GM23338 (cell line): ENCODE measurements around the gene TP53BP1. TPM values are rescaled to one million over a fixed set of nuclear protein-coding genes. Genes with fewer than 3 reads are reported as not detected.

Experiments used
- ATAC-seq: fragments of 200-7000 bp; cut with Tn5 transposase; 3 replicates; pipeline ENCODE4 v1.9.1; 2020
- DNase-seq: peaks from one replicate; pipeline ENCODE4 v3.0.0-alpha.2; 2015; ENCODE audit warnings: low spot score
- H2AFZ ChIP-seq: fragments of 200-600 bp; sonication (generic); 2 replicates; pipeline ENCODE4 v1.8.0; 2016; ENCODE audit warnings: antibody characterized with exemption, mild to moderate bottlenecking, moderate library complexity
- H3F3A ChIP-seq: fragments of 200-600 bp; sonication (generic); replicated peaks from 2 replicates; pipeline ENCODE4 v1.8.0; 2017; ENCODE audit warnings: antibody characterized with exemption, mixed run types, low read depth
- H3K27ac ChIP-seq: fragments of 200-600 bp; sonication (generic); 2 replicates; pipeline ENCODE4 v1.6.1; 2016; ENCODE audit warnings: low read depth
- H3K27me3 ChIP-seq: fragments of 200-600 bp; sonication (generic); 2 replicates; pipeline ENCODE4 v1.8.0; 2016; ENCODE audit warnings: mild to moderate bottlenecking, mixed run types, moderate library complexity; ENCODE audit not compliant: insufficient read depth
- H3K36me3 ChIP-seq: fragments of 200-600 bp; sonication (generic); 2 replicates; pipeline ENCODE4 v1.8.0; 2016; ENCODE audit warnings: mild to moderate bottlenecking; ENCODE audit not compliant: insufficient read depth
- H3K4me1 ChIP-seq: fragments of 200-600 bp; sonication (generic); 2 replicates; pipeline ENCODE4 v1.8.0; 2016; ENCODE audit warnings: mild to moderate bottlenecking, moderate library complexity; ENCODE audit not compliant: insufficient read depth
- H3K4me2 ChIP-seq: fragments of 200-600 bp; sonication (generic); 2 replicates; pipeline ENCODE4 v1.7.1; 2017; ENCODE audit warnings: mixed run types
- H3K4me3 ChIP-seq: fragments of 200-600 bp; sonication (generic); 2 replicates; pipeline ENCODE4 v1.6.1; 2016; ENCODE audit warnings: mixed run types
- H3K79me2 ChIP-seq: fragments of 200-600 bp; sonication (generic); replicated peaks from 2 replicates; pipeline ENCODE4 v1.8.0; 2017; ENCODE audit warnings: mild to moderate bottlenecking; ENCODE audit not compliant: insufficient read depth
- H3K9me2 ChIP-seq: fragments of 200-600 bp; sonication (generic); 2 replicates; pipeline ENCODE4 v1.8.0; 2017; ENCODE audit not compliant: insufficient read depth
- H4K20me1 ChIP-seq: fragments of 200-600 bp; sonication (generic); replicated peaks from 2 replicates; pipeline ENCODE4 v1.8.0; 2017; ENCODE audit warnings: mild to moderate bottlenecking; ENCODE audit not compliant: insufficient read depth
- H3K27ac Mint-ChIP-seq: 2 replicates; pipeline ENCODE4 v1.8.0; 2020; ENCODE audit warnings: inconsistent platforms, mild to moderate bottlenecking, moderate library complexity, mixed read lengths
- H3K27me3 Mint-ChIP-seq: 3 replicates; pipeline ENCODE4 v1.8.0; 2022; ENCODE audit warnings: low read depth, mild to moderate bottlenecking, moderate library complexity, mixed read lengths, inconsistent platforms; ENCODE audit not compliant: insufficient read depth, poor library complexity
- H3K36me3 Mint-ChIP-seq: 3 replicates; pipeline ENCODE4 v1.8.0; 2021; ENCODE audit warnings: low read depth, mild to moderate bottlenecking, inconsistent platforms, moderate library complexity, mixed read lengths
- H3K4me1 Mint-ChIP-seq: 3 replicates; pipeline ENCODE4 v1.8.0; 2020; ENCODE audit warnings: mild to moderate bottlenecking, inconsistent platforms, mixed read lengths
- H3K4me3 Mint-ChIP-seq: 3 replicates; pipeline ENCODE4 v1.8.0; 2021; ENCODE audit warnings: moderate library complexity, mild to moderate bottlenecking, inconsistent platforms, mixed read lengths
- H3K9me3 Mint-ChIP-seq: 3 replicates; pipeline ENCODE4 v1.8.0; 2020; ENCODE audit warnings: moderate library complexity, mild to moderate bottlenecking, inconsistent platforms, mixed read lengths
- CREB1 ChIP-seq: fragments of 250-450 bp; sonication (Bioruptor Pico); IDR thresholded peaks from 2 replicates; pipeline ENCODE4 v1.5.0; 2020; ENCODE audit warnings: low read depth, mild to moderate bottlenecking, moderate library complexity
- EZH2phosphoT487 ChIP-seq: fragments of 200-600 bp; sonication (generic); IDR thresholded peaks from one replicate; pipeline ENCODE4 v1.8.1; 2018; ENCODE audit warnings: antibody characterized with exemption; ENCODE audit not compliant: unreplicated experiment
- JUNB ChIP-seq: IDR thresholded peaks from one replicate; pipeline ENCODE4 v1.6.1; 2016; ENCODE audit warnings: antibody characterized with exemption; ENCODE audit not compliant: unreplicated experiment
- NANOG ChIP-seq: IDR thresholded peaks from 2 replicates; pipeline ENCODE4 v1.6.1; 2016; ENCODE audit warnings: antibody characterized with exemption, borderline replicate concordance
- STAT1 ChIP-seq: IDR thresholded peaks from one replicate; pipeline ENCODE4 v1.6.1; 2016; ENCODE audit warnings: antibody characterized with exemption; ENCODE audit not compliant: unreplicated experiment
- ZNF114 ChIP-seq: fragments of 250-450 bp; sonication (Bioruptor Pico); IDR thresholded peaks from 2 replicates; pipeline ENCODE4 v1.5.0; 2020; ENCODE audit warnings: mild to moderate bottlenecking, moderate library complexity
- polyA plus RNA-seq: library from polyadenylated mRNA; unstranded; fragments of >200 nt; fragmentation: Nextera tagmentation; extraction: Ambion mirVana; gene quantifications from 2 replicates; pipeline ENCODE4 v1.2.1, GENCODE V29; 2016
- total RNA-seq: library from RNA; depleted of rRNA; stranded (reverse); fragments of >200 nt; shearing (Covaris generic); gene quantifications from 2 replicates; pipeline ENCODE4 v1.2.3, GENCODE V29; 2014
- TF ChIP-seq, protein P1 (sequence below): fragments of 250-450 bp; sonication (Bioruptor Pico); IDR thresholded peaks from 2 replicates; pipeline ENCODE4 v1.5.0; 2020; ENCODE audit warnings: mild to moderate bottlenecking, moderate library complexity
- TF ChIP-seq, protein P2 (sequence below): IDR thresholded peaks from one replicate; pipeline ENCODE4 v1.6.1; 2018; ENCODE audit warnings: antibody characterized with exemption; ENCODE audit not compliant: unreplicated experiment

Gene TP53BP1
- total and polyA plus RNA-seq, 2 experiments from 2014 or later: 17.7 to 81.3 TPM

DNA sequence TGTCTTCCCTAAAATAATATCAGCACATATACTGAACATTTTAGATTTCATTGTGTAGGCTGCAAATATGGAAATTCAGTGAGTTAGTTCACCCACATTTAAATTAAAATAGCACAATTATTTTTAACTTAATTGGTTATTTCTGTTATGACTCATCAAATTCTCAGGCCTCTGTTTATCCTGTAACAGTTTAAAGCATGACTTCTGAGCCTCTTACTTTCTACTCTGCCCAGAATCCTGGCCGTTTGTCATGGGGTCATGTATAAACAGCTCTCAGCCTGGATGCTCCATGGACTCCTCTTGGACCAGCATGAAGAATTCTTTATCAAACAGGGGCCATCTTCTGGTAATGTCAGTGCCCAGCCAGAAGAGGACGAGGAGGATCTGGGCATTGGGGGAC, 109.9 kb downstream of the TP53BP1 start:
- no peak for ATAC-seq
- no peak overlapping the region for H3K4me3 ChIP-seq
- H3K36me3 Mint-ChIP-seq: peaks cover 59% of the 10 kb centered on the region
- no peak for TF ChIP-seq JUNB
- TF ChIP-seq NANOG: no peak
- TF ChIP-seq STAT1: no peak
- no peak for TF ChIP-seq EZH2phosphoT487
- TF ChIP-seq, protein P1, sequence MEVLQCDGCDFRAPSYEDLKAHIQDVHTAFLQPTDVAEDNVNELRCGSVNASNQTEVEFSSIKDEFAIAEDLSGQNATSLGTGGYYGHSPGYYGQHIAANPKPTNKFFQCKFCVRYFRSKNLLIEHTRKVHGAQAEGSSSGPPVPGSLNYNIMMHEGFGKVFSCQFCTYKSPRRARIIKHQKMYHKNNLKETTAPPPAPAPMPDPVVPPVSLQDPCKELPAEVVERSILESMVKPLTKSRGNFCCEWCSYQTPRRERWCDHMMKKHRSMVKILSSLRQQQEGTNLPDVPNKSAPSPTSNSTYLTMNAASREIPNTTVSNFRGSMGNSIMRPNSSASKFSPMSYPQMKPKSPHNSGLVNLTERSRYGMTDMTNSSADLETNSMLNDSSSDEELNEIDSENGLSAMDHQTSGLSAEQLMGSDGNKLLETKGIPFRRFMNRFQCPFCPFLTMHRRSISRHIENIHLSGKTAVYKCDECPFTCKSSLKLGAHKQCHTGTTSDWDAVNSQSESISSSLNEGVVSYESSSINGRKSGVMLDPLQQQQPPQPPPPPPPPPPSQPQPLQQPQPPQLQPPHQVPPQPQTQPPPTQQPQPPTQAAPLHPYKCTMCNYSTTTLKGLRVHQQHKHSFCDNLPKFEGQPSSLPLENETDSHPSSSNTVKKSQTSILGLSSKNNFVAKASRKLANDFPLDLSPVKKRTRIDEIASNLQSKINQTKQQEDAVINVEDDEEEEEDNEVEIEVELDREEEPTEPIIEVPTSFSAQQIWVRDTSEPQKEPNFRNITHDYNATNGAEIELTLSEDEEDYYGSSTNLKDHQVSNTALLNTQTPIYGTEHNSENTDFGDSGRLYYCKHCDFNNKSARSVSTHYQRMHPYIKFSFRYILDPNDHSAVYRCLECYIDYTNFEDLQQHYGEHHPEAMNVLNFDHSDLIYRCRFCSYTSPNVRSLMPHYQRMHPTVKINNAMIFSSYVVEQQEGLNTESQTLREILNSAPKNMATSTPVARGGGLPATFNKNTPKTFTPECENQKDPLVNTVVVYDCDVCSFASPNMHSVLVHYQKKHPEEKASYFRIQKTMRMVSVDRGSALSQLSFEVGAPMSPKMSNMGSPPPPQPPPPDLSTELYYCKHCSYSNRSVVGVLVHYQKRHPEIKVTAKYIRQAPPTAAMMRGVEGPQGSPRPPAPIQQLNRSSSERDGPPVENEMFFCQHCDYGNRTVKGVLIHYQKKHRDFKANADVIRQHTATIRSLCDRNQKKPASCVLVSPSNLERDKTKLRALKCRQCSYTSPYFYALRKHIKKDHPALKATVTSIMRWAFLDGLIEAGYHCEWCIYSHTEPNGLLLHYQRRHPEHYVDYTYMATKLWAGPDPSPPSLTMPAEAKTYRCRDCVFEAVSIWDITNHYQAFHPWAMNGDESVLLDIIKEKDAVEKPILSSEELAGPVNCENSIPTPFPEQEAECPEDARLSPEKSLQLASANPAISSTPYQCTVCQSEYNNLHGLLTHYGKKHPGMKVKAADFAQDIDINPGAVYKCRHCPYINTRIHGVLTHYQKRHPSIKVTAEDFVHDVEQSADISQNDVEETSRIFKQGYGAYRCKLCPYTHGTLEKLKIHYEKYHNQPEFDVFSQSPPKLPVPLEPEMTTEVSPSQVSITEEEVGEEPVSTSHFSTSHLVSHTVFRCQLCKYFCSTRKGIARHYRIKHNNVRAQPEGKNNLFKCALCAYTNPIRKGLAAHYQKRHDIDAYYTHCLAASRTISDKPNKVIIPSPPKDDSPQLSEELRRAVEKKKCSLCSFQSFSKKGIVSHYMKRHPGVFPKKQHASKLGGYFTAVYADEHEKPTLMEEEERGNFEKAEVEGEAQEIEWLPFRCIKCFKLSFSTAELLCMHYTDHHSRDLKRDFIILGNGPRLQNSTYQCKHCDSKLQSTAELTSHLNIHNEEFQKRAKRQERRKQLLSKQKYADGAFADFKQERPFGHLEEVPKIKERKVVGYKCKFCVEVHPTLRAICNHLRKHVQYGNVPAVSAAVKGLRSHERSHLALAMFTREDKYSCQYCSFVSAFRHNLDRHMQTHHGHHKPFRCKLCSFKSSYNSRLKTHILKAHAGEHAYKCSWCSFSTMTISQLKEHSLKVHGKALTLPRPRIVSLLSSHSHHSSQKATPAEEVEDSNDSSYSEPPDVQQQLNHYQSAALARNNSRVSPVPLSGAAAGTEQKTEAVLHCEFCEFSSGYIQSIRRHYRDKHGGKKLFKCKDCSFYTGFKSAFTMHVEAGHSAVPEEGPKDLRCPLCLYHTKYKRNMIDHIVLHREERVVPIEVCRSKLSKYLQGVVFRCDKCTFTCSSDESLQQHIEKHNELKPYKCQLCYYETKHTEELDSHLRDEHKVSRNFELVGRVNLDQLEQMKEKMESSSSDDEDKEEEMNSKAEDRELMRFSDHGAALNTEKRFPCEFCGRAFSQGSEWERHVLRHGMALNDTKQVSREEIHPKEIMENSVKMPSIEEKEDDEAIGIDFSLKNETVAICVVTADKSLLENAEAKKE: no peak
- H4K20me1 ChIP-seq: 0 out of 2 replicates have a peak, but pooled peaks cover 6% of the 10 kb centered on the region
- no peak for DNase-seq
- H3K4me1 ChIP-seq: no peaks in the 10 kb centered on the region
- no peaks in the 10 kb centered on the region for H3K27me3 ChIP-seq
- no peaks in the 10 kb centered on the region for H3K9me3 Mint-ChIP-seq
- no peaks in the 10 kb centered on the region for H3K27me3 Mint-ChIP-seq
- peaks cover 28% of the 10 kb centered on the region for H3K36me3 ChIP-seq
- no peak overlapping the region for H3K4me2 ChIP-seq
- H3K4me1 Mint-ChIP-seq: no peaks in the 10 kb centered on the region
- H3K9me2 ChIP-seq: no peaks in the 10 kb centered on the region
- no peak overlapping the region for H3K4me3 Mint-ChIP-seq
- no peak overlapping the region for H2AFZ ChIP-seq
- H3K27ac Mint-ChIP-seq: peak overlapping the region; percentile 32; the same call in 1 of the 2 replicates
- H3F3A ChIP-seq: no peaks in the 10 kb centered on the region
- H3K79me2 ChIP-seq: no peaks in the 10 kb centered on the region
- H3K27ac ChIP-seq: no peak overlapping the region

DNA sequence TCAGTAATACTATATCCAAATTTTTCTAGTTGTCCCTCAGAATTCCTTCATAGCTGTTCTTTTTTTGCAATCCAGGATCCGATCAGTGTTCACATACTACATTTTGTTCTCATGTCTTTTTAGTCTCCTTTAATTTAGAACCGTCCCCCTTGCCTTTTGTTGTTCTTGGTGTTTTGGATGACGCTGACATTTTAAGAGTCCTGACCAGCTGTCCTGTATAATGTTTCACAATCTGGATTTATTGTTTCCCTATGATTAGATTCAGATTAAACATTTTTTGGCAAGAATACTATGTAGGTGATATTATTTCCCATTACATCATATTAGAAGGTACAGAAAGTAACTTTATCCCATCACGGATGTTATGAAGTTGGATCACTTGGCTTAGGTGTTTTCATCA, 110.6 kb downstream of the TP53BP1 start:
- H3K27me3 Mint-ChIP-seq: no peaks in the 10 kb centered on the region
- 0 out of 2 replicates have a peak, but pooled peaks cover 6% of the 10 kb centered on the region for H4K20me1 ChIP-seq
- no peaks in the 10 kb centered on the region for H3K4me1 Mint-ChIP-seq
- DNase-seq: no peak
- no peaks in the 10 kb centered on the region for H3K9me3 Mint-ChIP-seq
- peaks cover 30% of the 10 kb centered on the region for H3K36me3 ChIP-seq
- ATAC-seq: no peak
- no peaks in the 10 kb centered on the region for H3F3A ChIP-seq
- H3K36me3 Mint-ChIP-seq: peaks cover 66% of the 10 kb centered on the region
- no peak overlapping the region for H3K4me3 ChIP-seq
- H3K79me2 ChIP-seq: no peaks in the 10 kb centered on the region
- no peak overlapping the region for H2AFZ ChIP-seq
- TF ChIP-seq STAT1 (no peak), ZNF114 (CRISPR knock-in tag) (no peak), CREB1 (CRISPR knock-in tag) (no peak), EZH2phosphoT487 (no peak)
- TF ChIP-seq, protein P2, sequence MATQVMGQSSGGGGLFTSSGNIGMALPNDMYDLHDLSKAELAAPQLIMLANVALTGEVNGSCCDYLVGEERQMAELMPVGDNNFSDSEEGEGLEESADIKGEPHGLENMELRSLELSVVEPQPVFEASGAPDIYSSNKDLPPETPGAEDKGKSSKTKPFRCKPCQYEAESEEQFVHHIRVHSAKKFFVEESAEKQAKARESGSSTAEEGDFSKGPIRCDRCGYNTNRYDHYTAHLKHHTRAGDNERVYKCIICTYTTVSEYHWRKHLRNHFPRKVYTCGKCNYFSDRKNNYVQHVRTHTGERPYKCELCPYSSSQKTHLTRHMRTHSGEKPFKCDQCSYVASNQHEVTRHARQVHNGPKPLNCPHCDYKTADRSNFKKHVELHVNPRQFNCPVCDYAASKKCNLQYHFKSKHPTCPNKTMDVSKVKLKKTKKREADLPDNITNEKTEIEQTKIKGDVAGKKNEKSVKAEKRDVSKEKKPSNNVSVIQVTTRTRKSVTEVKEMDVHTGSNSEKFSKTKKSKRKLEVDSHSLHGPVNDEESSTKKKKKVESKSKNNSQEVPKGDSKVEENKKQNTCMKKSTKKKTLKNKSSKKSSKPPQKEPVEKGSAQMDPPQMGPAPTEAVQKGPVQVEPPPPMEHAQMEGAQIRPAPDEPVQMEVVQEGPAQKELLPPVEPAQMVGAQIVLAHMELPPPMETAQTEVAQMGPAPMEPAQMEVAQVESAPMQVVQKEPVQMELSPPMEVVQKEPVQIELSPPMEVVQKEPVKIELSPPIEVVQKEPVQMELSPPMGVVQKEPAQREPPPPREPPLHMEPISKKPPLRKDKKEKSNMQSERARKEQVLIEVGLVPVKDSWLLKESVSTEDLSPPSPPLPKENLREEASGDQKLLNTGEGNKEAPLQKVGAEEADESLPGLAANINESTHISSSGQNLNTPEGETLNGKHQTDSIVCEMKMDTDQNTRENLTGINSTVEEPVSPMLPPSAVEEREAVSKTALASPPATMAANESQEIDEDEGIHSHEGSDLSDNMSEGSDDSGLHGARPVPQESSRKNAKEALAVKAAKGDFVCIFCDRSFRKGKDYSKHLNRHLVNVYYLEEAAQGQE: no peak
- no peaks in the 10 kb centered on the region for H3K27me3 ChIP-seq
- no peaks in the 10 kb centered on the region for H3K9me2 ChIP-seq
- no peak overlapping the region for H3K4me3 Mint-ChIP-seq
- no peak overlapping the region for H3K27ac Mint-ChIP-seq
- H3K27ac ChIP-seq: no peak overlapping the region
- H3K4me1 ChIP-seq: no peaks in the 10 kb centered on the region
- H3K4me2 ChIP-seq: no peak overlapping the region
